Measurements from ENCODE around the gene ADAM15. TPM values are rescaled to one million over a fixed set of nuclear protein-coding genes. Genes with fewer than 3 reads are reported as not detected.

Gene ADAM15
- total RNA-seq, 1 experiment from 2014 or later: 187 TPM

DNA sequence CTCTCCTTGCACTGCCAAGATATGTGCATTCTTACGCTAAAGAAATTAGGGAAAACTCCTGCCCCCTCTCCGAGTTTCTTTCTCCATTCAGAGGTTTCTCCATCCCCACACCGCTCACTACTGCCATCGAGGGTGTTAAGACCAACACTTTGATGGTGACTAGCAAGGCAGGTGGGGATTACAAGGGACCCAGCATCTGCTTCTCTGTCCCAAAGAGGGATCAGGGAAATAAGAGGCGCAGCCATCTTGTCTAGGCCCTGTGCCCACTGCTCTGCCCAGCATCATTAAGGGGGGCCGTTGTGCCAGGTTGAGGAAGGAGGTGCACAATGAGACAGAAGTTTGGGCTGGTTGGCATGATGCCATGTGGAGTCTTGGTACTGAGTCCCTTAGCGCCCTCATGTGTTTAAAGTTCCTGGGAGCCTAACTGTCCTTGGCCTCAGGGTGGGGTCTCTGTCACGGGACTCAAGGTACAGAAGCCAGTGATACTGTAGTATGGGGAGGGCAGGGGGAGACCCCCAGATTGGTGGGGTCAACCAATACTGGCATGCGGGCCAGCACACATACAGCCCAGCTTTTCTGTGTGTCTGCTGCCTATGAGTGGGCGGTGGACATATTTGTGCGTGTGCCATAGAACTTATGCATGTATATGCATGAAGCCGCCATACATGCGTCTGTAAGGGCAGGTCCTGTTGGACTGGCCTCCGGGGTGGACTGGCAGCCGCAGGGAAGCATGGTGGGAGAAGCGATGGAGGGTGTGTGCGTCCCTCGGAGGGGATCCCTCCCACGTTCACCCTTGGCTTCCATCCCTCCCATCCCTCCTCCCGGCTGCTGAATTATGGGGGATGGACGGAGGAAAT lies 33.0 kb downstream of the ADAM15 start:
- H3K4me3 ChIP-seq: peak overlapping the region; percentile 70; the same call in 1 of the 2 replicates
- intact Hi-C loops (cut with micrococcal nuclease; ENCODE audit: unreplicated experiment): loop anchor here (1.0 to 2.0 kb wide), 9 partner anchors 21 to 600 kb away; partner anchors contain the start of genes EFNA4, PMVK, SLC50A1 and ZBTB7B
- H2AFZ ChIP-seq: no peak overlapping the region
- BruUV-seq (replicated peaks): no TSS peak
- H3K27ac ChIP-seq: no peak overlapping the region
- no peaks in the 10 kb centered on the region for H4K20me1 ChIP-seq (ENCODE audit: insufficient read depth)
- peak in 1 of 2 experiments; percentile 24 for DNase-seq
- no peaks in the 10 kb centered on the region for H3K36me3 ChIP-seq (ENCODE audit: low read depth)
- no peaks in the 10 kb centered on the region for H3K9me3 ChIP-seq (ENCODE audit: insufficient read depth, low read depth)
- no peaks in the 10 kb centered on the region for H3K9me2 ChIP-seq (ENCODE audit: insufficient read depth)
- TF ChIP-seq, protein P1, sequence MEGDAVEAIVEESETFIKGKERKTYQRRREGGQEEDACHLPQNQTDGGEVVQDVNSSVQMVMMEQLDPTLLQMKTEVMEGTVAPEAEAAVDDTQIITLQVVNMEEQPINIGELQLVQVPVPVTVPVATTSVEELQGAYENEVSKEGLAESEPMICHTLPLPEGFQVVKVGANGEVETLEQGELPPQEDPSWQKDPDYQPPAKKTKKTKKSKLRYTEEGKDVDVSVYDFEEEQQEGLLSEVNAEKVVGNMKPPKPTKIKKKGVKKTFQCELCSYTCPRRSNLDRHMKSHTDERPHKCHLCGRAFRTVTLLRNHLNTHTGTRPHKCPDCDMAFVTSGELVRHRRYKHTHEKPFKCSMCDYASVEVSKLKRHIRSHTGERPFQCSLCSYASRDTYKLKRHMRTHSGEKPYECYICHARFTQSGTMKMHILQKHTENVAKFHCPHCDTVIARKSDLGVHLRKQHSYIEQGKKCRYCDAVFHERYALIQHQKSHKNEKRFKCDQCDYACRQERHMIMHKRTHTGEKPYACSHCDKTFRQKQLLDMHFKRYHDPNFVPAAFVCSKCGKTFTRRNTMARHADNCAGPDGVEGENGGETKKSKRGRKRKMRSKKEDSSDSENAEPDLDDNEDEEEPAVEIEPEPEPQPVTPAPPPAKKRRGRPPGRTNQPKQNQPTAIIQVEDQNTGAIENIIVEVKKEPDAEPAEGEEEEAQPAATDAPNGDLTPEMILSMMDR (conservative IDR thresholded peaks at IDR 0.05): no peak
- no peak for TF ChIP-seq EZH2 (IDR thresholded peaks at IDR 0.05; ENCODE audit: low read depth)
- peaks cover 32% of the 10 kb centered on the region for H3K27me3 ChIP-seq (ENCODE audit: insufficient read depth, low read depth)
- ChIA-PET CTCF (interaction anchor here (1.2 to 1.3 kb wide), 2 partner anchors 25 to 45 kb away, joined by 5 to 9 read pairs; no protein-coding TSS in a partner anchor), POLR2A (ENCODE audit: unreplicated experiment) (interaction anchor here (0.6 to 0.7 kb wide), 3 partner anchors 32 to 1110 kb away, joined by 3 to 7 read pairs (median 4); partner anchors contain the start of gene SLC25A44)
- peaks cover 31% of the 10 kb centered on the region; the same call in 1 of the 2 replicates for H3F3A ChIP-seq (ENCODE audit: insufficient read depth, low read depth)
- H3K4me2 ChIP-seq: peak overlapping the region; percentile 84
- no peaks in the 10 kb centered on the region for H3K79me2 ChIP-seq (ENCODE audit: low read depth)
- H3K4me1 ChIP-seq (replicated peaks; ENCODE audit: insufficient read depth): peaks cover 58% of the 10 kb centered on the region

DNA sequence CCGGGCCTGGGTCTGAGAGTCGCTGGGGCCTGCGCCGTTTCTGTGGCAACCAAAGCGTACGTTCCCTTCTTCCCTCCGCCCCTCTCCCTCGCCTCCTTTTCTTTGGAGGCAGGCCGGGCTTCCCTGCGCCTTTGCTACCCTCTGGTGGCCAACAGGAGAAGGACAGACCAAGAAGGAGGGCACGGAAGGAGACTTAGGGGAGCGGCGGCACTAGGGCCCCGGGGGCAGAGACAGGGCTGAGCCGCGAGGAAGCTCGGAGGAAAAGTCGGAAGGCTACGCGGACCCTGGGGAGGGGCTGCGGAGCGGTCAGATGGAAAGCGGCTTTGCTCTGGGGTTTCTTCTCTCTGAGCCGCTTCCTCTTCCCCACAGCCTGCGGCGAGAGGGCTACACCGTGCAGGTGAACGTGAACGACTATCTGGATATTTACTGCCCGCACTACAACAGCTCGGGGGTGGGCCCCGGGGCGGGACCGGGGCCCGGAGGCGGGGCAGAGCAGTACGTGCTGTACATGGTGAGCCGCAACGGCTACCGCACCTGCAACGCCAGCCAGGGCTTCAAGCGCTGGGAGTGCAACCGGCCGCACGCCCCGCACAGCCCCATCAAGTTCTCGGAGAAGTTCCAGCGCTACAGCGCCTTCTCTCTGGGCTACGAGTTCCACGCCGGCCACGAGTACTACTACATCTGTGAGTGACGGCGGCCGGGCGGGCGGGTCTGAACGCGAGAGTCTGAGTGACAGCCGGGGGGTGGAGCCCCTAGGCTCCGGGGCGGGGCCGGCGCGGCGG lies 33.8 kb downstream of the ADAM15 start:
- DNase-seq: peak; percentile 81 to 92
- peaks cover 31% of the 10 kb centered on the region; the same call in 1 of the 2 replicates for H3F3A ChIP-seq (ENCODE audit: insufficient read depth, low read depth)
- POLR2A ChIA-PET (ENCODE audit: unreplicated experiment): interaction anchor here (0.6 to 0.7 kb wide), 5 partner anchors 33 to 1109 kb away, joined by 3 to 7 read pairs (median 3); partner anchors contain the start of gene SLC25A44
- peaks cover 50% of the 10 kb centered on the region for H3K4me1 ChIP-seq (replicated peaks; ENCODE audit: insufficient read depth)
- intact Hi-C loops (cut with micrococcal nuclease; ENCODE audit: unreplicated experiment): loop anchor here (1.0 to 2.0 kb wide), 8 partner anchors 22 to 526 kb away; partner anchors contain the start of genes EFNA4, PMVK, SLC50A1 and ZBTB7B
- TSS peak; percentile 77 for BruUV-seq (replicated peaks)
- H3K27ac ChIP-seq: peak overlapping the region; percentile 72
- H3K9me2 ChIP-seq (ENCODE audit: insufficient read depth): no peaks in the 10 kb centered on the region
- no peaks in the 10 kb centered on the region for H3K79me2 ChIP-seq (ENCODE audit: low read depth)
- no peaks in the 10 kb centered on the region for H3K9me3 ChIP-seq (ENCODE audit: insufficient read depth, low read depth)
- peak overlapping the region; percentile 82 for H2AFZ ChIP-seq
- CTCF ChIA-PET: interaction anchor here (0.6 to 2.0 kb wide), 16 partner anchors 10 to 525 kb away, joined by 3 to 13 read pairs (median 4); partner anchors contain the start of genes ADAM15, CKS1B, FLAD1 and KRTCAP2
- peaks cover 23% of the 10 kb centered on the region for H3K27me3 ChIP-seq (ENCODE audit: insufficient read depth, low read depth)
- H3K4me2 ChIP-seq: peak overlapping the region; percentile 84
- H3K36me3 ChIP-seq (ENCODE audit: low read depth): no peaks in the 10 kb centered on the region
- H3K4me3 ChIP-seq: peak overlapping the region; percentile 70
- no peak for TF ChIP-seq EZH2 (IDR thresholded peaks at IDR 0.05; ENCODE audit: low read depth)
- TF ChIP-seq, protein P1 (conservative IDR thresholded peaks at IDR 0.05): peak; percentile 94
- H4K20me1 ChIP-seq (ENCODE audit: insufficient read depth): no peaks in the 10 kb centered on the region

All from PC-9 (cell line).